Sigmoid colon (tissue), 7 donors: Measurements from ENCODE around the gene KIAA1217. TPM values are rescaled to one million over a fixed set of nuclear protein-coding genes. Genes with fewer than 3 reads are reported as not detected.
A peak's percentile ranks its signal among the peaks of the same experiment; 100 is the strongest.

ENCODE experiments used
- DNase-seq: peaks from one replicate; pipeline ENCODE4 v3.0.0-alpha.2; 2019
- H3K27ac ChIP-seq, 4 donors: fragments of 200-600 bp; sonication (generic); one replicate each; pipeline ENCODE4 v1.5.1; 2016 to 2019; ENCODE audit warnings: mild to moderate bottlenecking in 1 of 4
- H3K27me3 ChIP-seq, 3 donors: fragments of 200-600 bp; sonication (generic); one replicate each; pipeline ENCODE4 v1.5.1; 2019; ENCODE audit warnings: mild to moderate bottlenecking in 1 of 3
- H3K36me3 ChIP-seq, 4 donors: fragments of 200-600 bp; sonication (generic); one replicate each; pipeline ENCODE4 v1.5.1; 2016 to 2019
- H3K4me1 ChIP-seq, 4 donors: fragments of 200-600 bp; sonication (generic); one replicate each; pipeline ENCODE4 v1.5.1; 2017 to 2019
- H3K4me3 ChIP-seq, 4 donors: fragments of 200-600 bp; sonication (generic); one replicate each; pipeline ENCODE4 v1.5.1; 2017 to 2019; ENCODE audit warnings: mild to moderate bottlenecking in 2 of 4, moderate library complexity in 1 of 4
- H3K9me3 ChIP-seq, 4 donors: fragments of 200-600 bp in 3 of 4; sonication (generic) in 3 of 4; one replicate each; pipeline versions ENCODE4 v1.5.1 to v1.6.1; 2013 to 2019
- CTCF ChIP-seq, 4 experiments: fragments of 450-650 bp in 3 of 4; fragments of 200-600 bp in 1 of 4; IDR thresholded peaks; one replicate each; pipeline ENCODE4 v1.5.1; 2016 to 2019; ENCODE audit warnings: antibody characterized with exemption in 4 of 4, mild to moderate bottlenecking in 3 of 4, moderate library complexity in 2 of 4
- EP300 ChIP-seq, 4 donors: sonication (generic); formaldehyde crosslinking; IDR thresholded peaks; one replicate each; pipeline ENCODE4 v1.6.1; 2017; ENCODE audit warnings: antibody characterized with exemption in 4 of 4
- POLR2A ChIP-seq, 2 donors: fragments of 450-650 bp; IDR thresholded peaks; one replicate each; pipeline ENCODE4 v1.6.1; 2016; ENCODE audit warnings: antibody characterized with exemption in 2 of 2, mild to moderate bottlenecking in 2 of 2, moderate library complexity in 2 of 2
- POLR2AphosphoS5 ChIP-seq, 4 donors: sonication (generic); formaldehyde crosslinking; IDR thresholded peaks; one replicate each; pipeline ENCODE4 v1.6.1; 2017; ENCODE audit warnings: antibody characterized with exemption in 4 of 4
- WGBS, 2 donors: extraction: QIAGEN DNeasy Blood & Tissue Kit; methylation state at CpG; one replicate each; pipeline ENCODE4 v1.1.7; 2013; 5-methylcytosine and 5-hydroxymethylcytosine counted together
- intact Hi-C: fragments of 100-400 bp; cut with DNase I; formaldehyde crosslinking; loops from one replicate; pipeline ENCODE4 v1.15.1; 2023
- polyA plus RNA-seq, 3 donors: library from polyadenylated mRNA; stranded (reverse); fragments of 200-250 nt; gene quantifications; one replicate each; pipeline ENCODE4 v1.2.3, GENCODE V29; 2013
- total RNA-seq, 4 donors: library from RNA; depleted of rRNA; stranded (reverse); fragments of >200 nt; gene quantifications; one replicate each; pipeline ENCODE4 v1.1.0, GENCODE V29; 2016
- donor health status: healthy with polysubstance abuse.
- donor health status: Bipolar disorder and iron deficiency.
- donor health status: healthy.

Gene KIAA1217
- total and polyA plus RNA-seq, 7 donors, result 7.6 to 31.9 (median 15.0) TPM

GRCh38 chr10:24501056-24501711, 292.2 kb downstream of the KIAA1217 start:
- H3K4me3 ChIP-seq, result no peak overlapping the region
- no peaks in the 10 kb centered on the region for H3K9me3 ChIP-seq
- DNase-seq, result no peak
- 92 to 96% methylated on average over 10 of the region's 10 CpGs for WGBS, 2 donors
- intact Hi-C loops, result no loop called here
- peaks cover 0 to 15% (median 2%) of the 10 kb centered on the region in 4 donors for H3K36me3 ChIP-seq
- no peak overlapping the region for H3K27ac ChIP-seq
- no peaks in the 10 kb centered on the region for H3K4me1 ChIP-seq
- H3K27me3 ChIP-seq, result no peaks in the 10 kb centered on the region
- no peak for TF ChIP-seq POLR2A (IDR thresholded peaks at IDR 0.05)
- no peak for TF ChIP-seq CTCF (IDR thresholded peaks at IDR 0.05)
- TF ChIP-seq POLR2AphosphoS5 (IDR thresholded peaks at IDR 0.05), result no peak
- TF ChIP-seq EP300 (IDR thresholded peaks at IDR 0.05), result no peak

GRCh38 chr10:24502006-24502405, 293.1 kb downstream of the KIAA1217 start:
- no peak overlapping the region for H3K4me3 ChIP-seq
- 92 to 94% methylated on average over 10 of the region's 10 CpGs for WGBS, 2 donors
- H3K36me3 ChIP-seq, result peaks cover 0 to 15% (median 2%) of the 10 kb centered on the region in 4 donors
- no peak overlapping the region for H3K27ac ChIP-seq
- DNase-seq, result no peak
- no peaks in the 10 kb centered on the region for H3K9me3 ChIP-seq
- TF ChIP-seq POLR2A (IDR thresholded peaks at IDR 0.05), result no peak
- no peak for TF ChIP-seq EP300 (IDR thresholded peaks at IDR 0.05)
- no peak for TF ChIP-seq POLR2AphosphoS5 (IDR thresholded peaks at IDR 0.05)
- TF ChIP-seq CTCF (IDR thresholded peaks at IDR 0.05), result no peak
- intact Hi-C loops, result no loop called here
- no peaks in the 10 kb centered on the region for H3K4me1 ChIP-seq
- H3K27me3 ChIP-seq, result no peaks in the 10 kb centered on the region

- no peak overlapping the region for H3K27ac ChIP-seq
- no peak for DNase-seq
- peaks cover 0 to 15% (median 2%) of the 10 kb centered on the region in 4 donors for H3K36me3 ChIP-seq
- H3K4me3 ChIP-seq, result no peak overlapping the region
- intact Hi-C loops, result no loop called here
- H3K9me3 ChIP-seq, result no peaks in the 10 kb centered on the region
- no peaks in the 10 kb centered on the region for H3K4me1 ChIP-seq
- TF ChIP-seq POLR2AphosphoS5 (IDR thresholded peaks at IDR 0.05) (no peak), EP300 (IDR thresholded peaks at IDR 0.05) (no peak), CTCF (IDR thresholded peaks at IDR 0.05) (no peak), POLR2A (IDR thresholded peaks at IDR 0.05) (no peak)
- H3K27me3 ChIP-seq, result no peaks in the 10 kb centered on the region
- 67 to 76% methylated on average over 6 of the region's 6 CpGs for WGBS, 2 donors
Measured at GRCh38 chr10:24502801-24503460, 294.0 kb downstream of the KIAA1217 start.

- H3K27me3 ChIP-seq, result no peaks in the 10 kb centered on the region
- WGBS, 2 donors, result 39 to 49% methylated on average over 12 of the region's 12 CpGs
- peaks cover 0 to 15% (median 2%) of the 10 kb centered on the region in 4 donors for H3K36me3 ChIP-seq
- H3K4me1 ChIP-seq, result no peaks in the 10 kb centered on the region
- TF ChIP-seq EP300 (IDR thresholded peaks at IDR 0.05), result no peak
- TF ChIP-seq CTCF (IDR thresholded peaks at IDR 0.05), result peak in 2 of 4 experiments; percentile 29 to 33
- TF ChIP-seq POLR2AphosphoS5 (IDR thresholded peaks at IDR 0.05), result no peak
- peak overlapping the region in 1 of 4 donors; percentile 10 for H3K27ac ChIP-seq
- DNase-seq, result no peak
- H3K9me3 ChIP-seq, result no peaks in the 10 kb centered on the region
- intact Hi-C loops, result no loop called here
- H3K4me3 ChIP-seq, result no peak overlapping the region
Measured at GRCh38 chr10:24503461-24504320, 294.8 kb downstream of the KIAA1217 start.
